IMR-90 (cell line): Measurements from ENCODE around the gene ARFIP1. TPM values are rescaled to one million over a fixed set of nuclear protein-coding genes. Genes with fewer than 3 reads are reported as not detected.

Experiments used
- ATAC-seq: fragments of 200-7000 bp; cut with Tn5 transposase; 2 replicates; pipeline ENCODE4 v1.9.1; 2020; ENCODE audit warnings: low read depth, mild to moderate bottlenecking, moderate library complexity
- BruUV-seq: library from RNA; stranded (reverse); fragments of 400-500 nt; replicated peaks from 2 replicates; lab custom pipeline; 2021; lab: Mats Ljungman, UMichigan
- CTCF ChIA-PET: fragments of 300-600 bp; formaldehyde crosslinking; extraction: SDS; loops from one replicate; lab custom pipeline; 2021; ENCODE audit warnings: antibody characterized with exemption; lab: Yijun Ruan, JAX
- POLR2A ChIA-PET: fragments of 300-600 bp; sonication (Branson Sonifier 250); formaldehyde crosslinking; loops from one replicate; lab custom pipeline; 2022; ENCODE audit warnings: antibody characterized with exemption; ENCODE audit not compliant: unreplicated experiment; lab: Charles Lee
- DNase-seq: peaks from one replicate; pipeline ENCODE4 v3.0.0; 2013
- H2AFZ ChIP-seq: replicated peaks from 2 replicates; pipeline ENCODE3; 2013; ENCODE audit warnings: low read length, mild to moderate bottlenecking; ENCODE audit not compliant: poor library complexity
- H2AK5ac ChIP-seq: 2 replicates; pipeline ENCODE4 v1.6.1; 2013; ENCODE audit warnings: low read depth, low read length, inconsistent platforms
- H2AK9ac ChIP-seq: replicated peaks from 2 replicates; pipeline ENCODE3; 2013; ENCODE audit warnings: mild to moderate bottlenecking, low read depth, low read length, moderate library complexity; ENCODE audit not compliant: poor library complexity
- H2BK120ac ChIP-seq: 2 replicates; pipeline ENCODE4 v1.6.1; 2013; ENCODE audit warnings: low read depth, low read length, inconsistent platforms
- H2BK15ac ChIP-seq: 3 replicates; pipeline ENCODE4 v1.6.1; 2013; ENCODE audit warnings: low read depth, low read length, inconsistent platforms
- H2BK20ac ChIP-seq: 2 replicates; pipeline ENCODE4 v1.6.1; 2013; ENCODE audit warnings: low read depth, mild to moderate bottlenecking, inconsistent platforms, low read length, moderate library complexity
- H2BK5ac ChIP-seq: 2 replicates; pipeline ENCODE4 v1.6.1; 2013; ENCODE audit warnings: mild to moderate bottlenecking, low read depth, low read length, inconsistent platforms; ENCODE audit not compliant: poor library complexity, severe bottlenecking
- H3K14ac ChIP-seq: replicated peaks from 2 replicates; pipeline ENCODE4 v1.6.1; 2013; ENCODE audit warnings: low read depth, low read length, inconsistent platforms
- H3K18ac ChIP-seq: 2 replicates; pipeline ENCODE4 v1.6.1; 2013; ENCODE audit warnings: low read depth, low read length, control low read depth
- H3K23ac ChIP-seq: 2 replicates; pipeline ENCODE4 v1.6.1; 2013; ENCODE audit warnings: low read depth, low read length, inconsistent platforms
- H3K27ac ChIP-seq: 2 replicates; pipeline ENCODE4 v1.5.1; 2013; ENCODE audit warnings: mild to moderate bottlenecking, control low read depth, low read length; ENCODE audit not compliant: insufficient read depth
- H3K27me3 ChIP-seq: 2 replicates; pipeline ENCODE4 v1.6.1; 2013; ENCODE audit warnings: low read length; ENCODE audit not compliant: control insufficient read depth, insufficient read depth
- H3K36me3 ChIP-seq: 2 replicates; pipeline ENCODE4 v1.6.1; 2013; ENCODE audit warnings: low read length, mixed read lengths; ENCODE audit not compliant: control insufficient read depth, insufficient read depth
- H3K4ac ChIP-seq: 2 replicates; pipeline ENCODE4 v1.6.1; 2013; ENCODE audit warnings: low read depth, low read length, inconsistent platforms
- H3K4me1 ChIP-seq: 2 replicates; pipeline ENCODE4 v1.6.1; 2013; ENCODE audit warnings: low read length, mixed read lengths; ENCODE audit not compliant: control insufficient read depth, insufficient read depth
- H3K4me2 ChIP-seq: 2 replicates; pipeline ENCODE4 v1.6.1; 2013; ENCODE audit warnings: low read depth, mild to moderate bottlenecking, control low read depth, low read length, moderate library complexity
- H3K4me3 ChIP-seq: 2 replicates; pipeline ENCODE4 v1.5.1; 2013; ENCODE audit warnings: low read depth, mild to moderate bottlenecking, control low read depth, low read length, moderate library complexity; ENCODE audit not compliant: insufficient read depth
- H3K56ac ChIP-seq: 2 replicates; pipeline ENCODE4 v1.6.1; 2013; ENCODE audit warnings: low read length, inconsistent platforms; ENCODE audit not compliant: insufficient read depth; ENCODE audit errors: extremely low read depth
- H3K79me1 ChIP-seq, 2 experiments: 2 replicates each; pipeline ENCODE4 v1.6.1; 2013; ENCODE audit warnings: low read length in 2 of 2, inconsistent platforms in 1 of 2, low read depth in 1 of 2
- H3K9ac ChIP-seq: 2 replicates; pipeline ENCODE4 v1.6.1; 2013; ENCODE audit warnings: low read depth, low read length, control low read depth
- H3K9me1 ChIP-seq: 2 replicates; pipeline ENCODE4 v1.6.1; 2013; ENCODE audit warnings: low read length, inconsistent platforms; ENCODE audit not compliant: insufficient read depth
- H3K9me3 ChIP-seq: 2 replicates; pipeline ENCODE4 v1.6.1; 2013; ENCODE audit warnings: low read length; ENCODE audit not compliant: control insufficient read depth, insufficient read depth
- H4K20me1 ChIP-seq: 2 replicates; pipeline ENCODE4 v1.6.1; 2013; ENCODE audit warnings: low read length, inconsistent platforms; ENCODE audit not compliant: insufficient read depth
- H4K5ac ChIP-seq: 2 replicates; pipeline ENCODE4 v1.6.1; 2013; ENCODE audit warnings: mild to moderate bottlenecking, low read depth, low read length, control low read depth
- H4K8ac ChIP-seq, 2 experiments: 2 replicates each; pipeline ENCODE4 v1.6.1; 2013; ENCODE audit warnings: low read depth in 2 of 2, low read length in 2 of 2, control low read depth in 1 of 2, inconsistent platforms in 1 of 2
- H4K91ac ChIP-seq: 2 replicates; pipeline ENCODE4 v1.6.1; 2013; ENCODE audit warnings: low read depth, low read length, inconsistent platforms; ENCODE audit not compliant: insufficient read depth
- CEBPB ChIP-seq: IDR thresholded peaks from 2 replicates; pipeline ENCODE4 v1.6.1; 2012; ENCODE audit warnings: low read depth, low read length, improper control_type of control experiment
- WGBS, 2 experiments: methylation state at CpG; one replicate each; pipeline versions ENCODE4 v1.1.5 to v1.1.7; 2013; ENCODE audit warnings: missing lambda C conversion rate in 2 of 2; ENCODE audit not compliant: insufficient read length in 1 of 2; ENCODE audit errors: extremely low coverage in 2 of 2; 5-methylcytosine and 5-hydroxymethylcytosine counted together
- dilution Hi-C: fragments of 300-500 bp; cut with HindIII; formaldehyde crosslinking; loops from one replicate; pipeline ENCODE4 v1.14.3; 2018; ENCODE audit warnings: low sequenced_read_pairs; ENCODE audit not compliant: unreplicated experiment
- in situ Hi-C: fragments of 300-500 bp; cut with MboI; formaldehyde crosslinking; loops from 3 replicates; pipeline ENCODE4 v1.14.3; 2019; ENCODE audit warnings: low sequenced_read_pairs, inconsistent platforms, mixed read lengths
- intact Hi-C: fragments of 100-400 bp; cut with micrococcal nuclease; formaldehyde crosslinking; loops from 2 replicates; pipeline ENCODE4 v1.10.0; 2022
- polyA plus RNA-seq, 3 experiments: library from polyadenylated mRNA; depleted of rRNA; stranded (reverse); fragments of >200 nt; gene quantifications; 2 replicates each; pipeline ENCODE4 v1.2.3, GENCODE V29; 2012; ENCODE audit warnings: low replicate concordance in 1 of 3
- total RNA-seq: library from RNA; depleted of rRNA; stranded (reverse); fragments of >200 nt; gene quantifications from 2 replicates; pipeline ENCODE4 v1.2.3, GENCODE V29; 2012

ARFIP1 gene
- total and polyA plus RNA-seq, 2 of the 4 experiments (the other 2 are of a cell fraction), result 12.7 to 30.5 TPM

DNA sequence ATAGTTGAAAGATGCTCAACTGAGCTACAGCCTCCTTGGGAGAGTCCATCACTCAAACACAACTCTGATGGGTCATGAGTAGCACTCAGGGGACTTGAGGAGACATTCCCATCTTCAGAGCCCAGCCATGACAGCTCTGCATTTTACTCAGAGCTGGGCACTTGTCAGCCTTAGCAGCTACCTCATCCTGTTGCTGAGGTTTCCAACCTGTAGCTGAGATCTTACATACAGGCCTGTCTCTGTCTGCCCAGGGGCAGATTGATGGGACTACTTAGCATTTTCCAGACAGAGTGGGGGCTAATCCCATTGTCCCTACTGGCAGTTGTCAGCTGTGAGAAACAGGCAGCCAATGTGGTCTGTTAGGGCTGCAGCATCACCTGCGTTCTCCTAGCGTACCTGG is 159.9 kb downstream of the ARFIP1 start:
- ATAC-seq (no peak), DNase-seq (no peak)
- Histone ChIP-seq H2BK120ac (no peak overlapping the region), H4K20me1 (no peaks in the 10 kb centered on the region), H2BK20ac (no peak overlapping the region), H2BK5ac (no peak overlapping the region), H2AK9ac (no peak overlapping the region), H3K79me1 (no peaks in the 10 kb centered on the region), H3K4ac (no peak overlapping the region), H3K36me3 (no peaks in the 10 kb centered on the region), H3K9me3 (peaks cover 2% of the 10 kb centered on the region; the same call in 1 of the 2 replicates), H3K4me2 (no peak overlapping the region), H3K14ac (no peak overlapping the region), H2AK5ac (no peak overlapping the region), H3K27me3 (peaks cover 59% of the 10 kb centered on the region), H3K4me3 (no peak overlapping the region), H4K91ac (no peak overlapping the region), H4K8ac (no peak overlapping the region), H2BK15ac (no peak overlapping the region), H3K18ac (no peak overlapping the region), H3K9me1 (no peaks in the 10 kb centered on the region), H4K5ac (no peak overlapping the region), H3K9ac (no peak overlapping the region), H3K56ac (no peak overlapping the region), H3K23ac (no peak overlapping the region), H3K4me1 (no peaks in the 10 kb centered on the region; the same call in 1 of the 2 replicates), H3K27ac (no peak overlapping the region), H2AFZ (no peak overlapping the region)
- no CpG with 5 or more reads among the region's 2 CpGs for WGBS, 2 experiments
- dilution Hi-C loops, result no loop called here
- ChIA-PET CTCF (no interaction called here), POLR2A (no interaction called here)
- no TSS peak for BruUV-seq
- in situ Hi-C loops, result no loop called here
- intact Hi-C loops, result loop anchor here (5.0 kb wide), 3 partner anchors 42 to 157 kb away; no protein-coding TSS in a partner anchor
- no peak for TF ChIP-seq CEBPB
